ENCODE results near the gene NTM. TPM values are rescaled to one million over a fixed set of nuclear protein-coding genes. Genes with fewer than 3 reads are reported as not detected.

Gene NTM
- polyA plus RNA-seq, 4 donors, result 0.94 to 3.1 (median 1.4) TPM; not detected in 1

- WGBS, 3 donors, result 70 to 76% (median 71%) methylated on average over 6 of the region's 6 CpGs
- DNase-seq (no peak), FAIRE-seq (no peak)
- Histone ChIP-seq H3K27ac (ENCODE audit: low read depth in 1 of 3, low read length in 2 of 3) (no peak overlapping the region), H3K36me3 (ENCODE audit: control insufficient read depth in 3 of 3, insufficient read depth in 2 of 3, low read depth in 1 of 3, low read length in 3 of 3) (no peaks in the 10 kb centered on the region), H3K4me3 (ENCODE audit: low read depth in 1 of 3, low read length in 3 of 3) (no peak overlapping the region), H3K27me3 (ENCODE audit: control insufficient read depth in 3 of 3, insufficient read depth in 3 of 3, low read length in 3 of 3) (peaks cover 0 to 1% (median 0%) of the 10 kb centered on the region in 3 donors), H3K4me1 (ENCODE audit: control insufficient read depth in 3 of 3, insufficient read depth in 2 of 3, low read depth in 1 of 3, low read length in 2 of 3) (no peaks in the 10 kb centered on the region), H3K9me3 (ENCODE audit: control insufficient read depth in 2 of 2, insufficient read depth in 1 of 2, low read depth in 1 of 2, low read length in 1 of 2) (no peaks in the 10 kb centered on the region)
These were observed 976.2 kb downstream of the NTM start for GRCh38 chr11:132346558-132347148.

- peak in 1 of 2 donors; percentile 1 for DNase-seq
These were observed 977.0 kb downstream of the NTM start for GRCh38 chr11:132347156-132348090.

GRCh38 chr11:132349811-132350733, 979.7 kb downstream of the NTM start:
- H3K27me3 ChIP-seq (ENCODE audit: control insufficient read depth in 3 of 3, insufficient read depth in 3 of 3, low read length in 3 of 3), result peaks cover 0 to 1% (median 0%) of the 10 kb centered on the region in 3 donors
- H3K9me3 ChIP-seq (ENCODE audit: control insufficient read depth in 2 of 2, insufficient read depth in 1 of 2, low read depth in 1 of 2, low read length in 1 of 2), result no peaks in the 10 kb centered on the region
- WGBS, 3 donors, result 77 to 78% (median 78%) methylated on average over 7 of the region's 7 CpGs
- no peak for FAIRE-seq
- no peak overlapping the region for H3K4me3 ChIP-seq (ENCODE audit: low read depth in 1 of 3, low read length in 3 of 3)
- H3K4me1 ChIP-seq (ENCODE audit: control insufficient read depth in 3 of 3, insufficient read depth in 2 of 3, low read depth in 1 of 3, low read length in 2 of 3), result no peaks in the 10 kb centered on the region
- no peak for DNase-seq
- H3K27ac ChIP-seq (ENCODE audit: low read depth in 1 of 3, low read length in 2 of 3), result no peak overlapping the region
- no peaks in the 10 kb centered on the region for H3K36me3 ChIP-seq (ENCODE audit: control insufficient read depth in 3 of 3, insufficient read depth in 2 of 3, low read depth in 1 of 3, low read length in 3 of 3)

More at GRCh38 chr11:132347156-132348090, 977.0 kb downstream of the NTM start:
- Histone ChIP-seq H3K36me3 (ENCODE audit: control insufficient read depth in 3 of 3, insufficient read depth in 2 of 3, low read depth in 1 of 3, low read length in 3 of 3) (no peaks in the 10 kb centered on the region), H3K9me3 (ENCODE audit: control insufficient read depth in 2 of 2, insufficient read depth in 1 of 2, low read depth in 1 of 2, low read length in 1 of 2) (no peaks in the 10 kb centered on the region), H3K4me1 (ENCODE audit: control insufficient read depth in 3 of 3, insufficient read depth in 2 of 3, low read depth in 1 of 3, low read length in 2 of 3) (no peaks in the 10 kb centered on the region), H3K27me3 (ENCODE audit: control insufficient read depth in 3 of 3, insufficient read depth in 3 of 3, low read length in 3 of 3) (peaks cover 0 to 1% (median 0%) of the 10 kb centered on the region in 3 donors), H3K27ac (ENCODE audit: low read depth in 1 of 3, low read length in 2 of 3) (no peak overlapping the region), H3K4me3 (ENCODE audit: low read depth in 1 of 3, low read length in 3 of 3) (no peak overlapping the region)
- no peak for FAIRE-seq
- WGBS, 3 donors, result 53 to 55% (median 53%) methylated on average over 20 to 22 of the region's 22 CpGs

GRCh38 chr11:132351050-132351449, 980.6 kb downstream of the NTM start:
- no peaks in the 10 kb centered on the region for H3K9me3 ChIP-seq (ENCODE audit: control insufficient read depth in 2 of 2, insufficient read depth in 1 of 2, low read depth in 1 of 2, low read length in 1 of 2)
- H3K36me3 ChIP-seq (ENCODE audit: control insufficient read depth in 3 of 3, insufficient read depth in 2 of 3, low read depth in 1 of 3, low read length in 3 of 3), result no peaks in the 10 kb centered on the region
- DNase-seq (no peak), FAIRE-seq (no peak)
- WGBS, 3 donors, result 85 to 94% (median 88%) methylated on average over 7 of the region's 7 CpGs
- no peak overlapping the region for H3K27ac ChIP-seq (ENCODE audit: low read depth in 1 of 3, low read length in 2 of 3)
- no peaks in the 10 kb centered on the region for H3K4me1 ChIP-seq (ENCODE audit: control insufficient read depth in 3 of 3, insufficient read depth in 2 of 3, low read depth in 1 of 3, low read length in 2 of 3)
- H3K4me3 ChIP-seq (ENCODE audit: low read depth in 1 of 3, low read length in 3 of 3), result no peak overlapping the region
- H3K27me3 ChIP-seq (ENCODE audit: control insufficient read depth in 3 of 3, insufficient read depth in 3 of 3, low read length in 3 of 3), result peaks cover 0 to 1% (median 0%) of the 10 kb centered on the region in 3 donors

- Histone ChIP-seq H3K36me3 (ENCODE audit: control insufficient read depth in 3 of 3, insufficient read depth in 2 of 3, low read depth in 1 of 3, low read length in 3 of 3) (no peaks in the 10 kb centered on the region), H3K27ac (ENCODE audit: low read depth in 1 of 3, low read length in 2 of 3) (no peak overlapping the region), H3K4me1 (ENCODE audit: control insufficient read depth in 3 of 3, insufficient read depth in 2 of 3, low read depth in 1 of 3, low read length in 2 of 3) (no peaks in the 10 kb centered on the region), H3K9me3 (ENCODE audit: control insufficient read depth in 2 of 2, insufficient read depth in 1 of 2, low read depth in 1 of 2, low read length in 1 of 2) (no peaks in the 10 kb centered on the region), H3K4me3 (ENCODE audit: low read depth in 1 of 3, low read length in 3 of 3) (no peak overlapping the region), H3K27me3 (ENCODE audit: control insufficient read depth in 3 of 3, insufficient read depth in 3 of 3, low read length in 3 of 3) (peaks cover 0 to 1% (median 0%) of the 10 kb centered on the region in 3 donors)
- FAIRE-seq, result no peak
- WGBS, 3 donors, result 87 to 89% (median 89%) methylated on average over 8 of the region's 8 CpGs
- no peak for DNase-seq
These were observed 982.1 kb downstream of the NTM start for GRCh38 chr11:132352497-132352896.

- H3K27me3 ChIP-seq (ENCODE audit: control insufficient read depth in 3 of 3, insufficient read depth in 3 of 3, low read length in 3 of 3), result no peaks in the 10 kb centered on the region
- no peak overlapping the region for H3K27ac ChIP-seq (ENCODE audit: low read depth in 1 of 3, low read length in 2 of 3)
- no peak overlapping the region for H3K4me3 ChIP-seq (ENCODE audit: low read depth in 1 of 3, low read length in 3 of 3)
- DNase-seq (no peak), FAIRE-seq (no peak)
- 93 to 95% (median 94%) methylated on average over 15 of the region's 15 CpGs for WGBS, 3 donors
- no peaks in the 10 kb centered on the region for H3K9me3 ChIP-seq (ENCODE audit: control insufficient read depth in 2 of 2, insufficient read depth in 1 of 2, low read depth in 1 of 2, low read length in 1 of 2)
- no peaks in the 10 kb centered on the region for H3K36me3 ChIP-seq (ENCODE audit: control insufficient read depth in 3 of 3, insufficient read depth in 2 of 3, low read depth in 1 of 3, low read length in 3 of 3)
- no peaks in the 10 kb centered on the region for H3K4me1 ChIP-seq (ENCODE audit: control insufficient read depth in 3 of 3, insufficient read depth in 2 of 3, low read depth in 1 of 3, low read length in 2 of 3)
These were observed 982.8 kb downstream of the NTM start for GRCh38 chr11:132353255-132353654.

- no peaks in the 10 kb centered on the region for H3K4me1 ChIP-seq (ENCODE audit: control insufficient read depth in 3 of 3, insufficient read depth in 2 of 3, low read depth in 1 of 3, low read length in 2 of 3)
- H3K9me3 ChIP-seq (ENCODE audit: control insufficient read depth in 2 of 2, insufficient read depth in 1 of 2, low read depth in 1 of 2, low read length in 1 of 2), result no peaks in the 10 kb centered on the region
- no peaks in the 10 kb centered on the region for H3K36me3 ChIP-seq (ENCODE audit: control insufficient read depth in 3 of 3, insufficient read depth in 2 of 3, low read depth in 1 of 3, low read length in 3 of 3)
- no peaks in the 10 kb centered on the region for H3K27me3 ChIP-seq (ENCODE audit: control insufficient read depth in 3 of 3, insufficient read depth in 3 of 3, low read length in 3 of 3)
- DNase-seq (peak in 1 of 2 donors; percentile 35), FAIRE-seq (no peak)
- 54 to 68% (median 65%) methylated on average over 13 of the region's 13 CpGs for WGBS, 3 donors
- no peak overlapping the region for H3K4me3 ChIP-seq (ENCODE audit: low read depth in 1 of 3, low read length in 3 of 3)
- H3K27ac ChIP-seq (ENCODE audit: low read depth in 1 of 3, low read length in 2 of 3), result peak overlapping the region in 1 of 3 donors; percentile 65
These were observed 987.6 kb downstream of the NTM start for GRCh38 chr11:132357811-132358572.

Measured in small intestine (tissue), 7 donors.